ENCODE results near the gene CSMD2. TPM values are rescaled to one million over a fixed set of nuclear protein-coding genes. Genes with fewer than 3 reads are reported as not detected.

Gene CSMD2
- total RNA-seq, 1 experiment from 2014 or later, result 2.8 TPM

- TF ChIP-seq EZH2 (IDR thresholded peaks at IDR 0.05; ENCODE audit: borderline replicate concordance, low read depth, low read length, poor library complexity, severe bottlenecking) (no peak), CTCF (conservative IDR thresholded peaks at IDR 0.05; ENCODE audit: low read depth, low read length) (no peak)
- no peak overlapping the region for H3K4me3 ChIP-seq (ENCODE audit: low read depth, low read length, poor library complexity, severe bottlenecking)
- no peaks in the 10 kb centered on the region for H3K36me3 ChIP-seq (ENCODE audit: insufficient read depth, low read length, poor library complexity, severe bottlenecking)
- H3K27ac ChIP-seq (ENCODE audit: low read depth, low read length, poor library complexity, severe bottlenecking), result no peak overlapping the region
- BruUV-seq (replicated peaks), result no TSS peak
- ChIA-PET POLR2A (ENCODE audit: low non-redundant PET) (no interaction called here), CTCF (no interaction called here)
- no peaks in the 10 kb centered on the region for H3K9me3 ChIP-seq (ENCODE audit: low read depth, low read length, poor library complexity, severe bottlenecking)
- H3K27me3 ChIP-seq (replicated peaks; ENCODE audit: insufficient read depth, low read depth, low read length, poor library complexity), result no peaks in the 10 kb centered on the region
- intact Hi-C loops (cut with micrococcal nuclease; ENCODE audit: unreplicated experiment), result no loop called here
- DNase-seq (ENCODE audit: low spot score), result no peak
- H3K4me1 ChIP-seq (ENCODE audit: insufficient read depth, low read length, poor library complexity, severe bottlenecking), result no peaks in the 10 kb centered on the region
Observed at GRCh38 chr1:33918368-33918767, 246.7 kb downstream of the CSMD2 start.

GRCh38 chr1:33916786-33917185, 248.2 kb downstream of the CSMD2 start:
- H3K4me1 ChIP-seq (ENCODE audit: insufficient read depth, low read length, poor library complexity, severe bottlenecking), result no peaks in the 10 kb centered on the region
- no peak overlapping the region for H3K27ac ChIP-seq (ENCODE audit: low read depth, low read length, poor library complexity, severe bottlenecking)
- DNase-seq (ENCODE audit: low spot score), result no peak
- H3K4me3 ChIP-seq (ENCODE audit: low read depth, low read length, poor library complexity, severe bottlenecking), result no peak overlapping the region
- POLR2A ChIA-PET (ENCODE audit: low non-redundant PET), result no interaction called here
- CTCF ChIA-PET, result no interaction called here
- no peak for TF ChIP-seq EZH2 (IDR thresholded peaks at IDR 0.05; ENCODE audit: borderline replicate concordance, low read depth, low read length, poor library complexity, severe bottlenecking)
- BruUV-seq (replicated peaks), result no TSS peak
- H3K9me3 ChIP-seq (ENCODE audit: low read depth, low read length, poor library complexity, severe bottlenecking), result no peaks in the 10 kb centered on the region
- H3K27me3 ChIP-seq (replicated peaks; ENCODE audit: insufficient read depth, low read depth, low read length, poor library complexity), result no peaks in the 10 kb centered on the region
- no peaks in the 10 kb centered on the region for H3K36me3 ChIP-seq (ENCODE audit: insufficient read depth, low read length, poor library complexity, severe bottlenecking)
- intact Hi-C loops (cut with micrococcal nuclease; ENCODE audit: unreplicated experiment), result no loop called here

- H3K36me3 ChIP-seq (ENCODE audit: insufficient read depth, low read length, poor library complexity, severe bottlenecking), result no peaks in the 10 kb centered on the region
- TF ChIP-seq EZH2 (IDR thresholded peaks at IDR 0.05; ENCODE audit: borderline replicate concordance, low read depth, low read length, poor library complexity, severe bottlenecking) (no peak), CTCF (conservative IDR thresholded peaks at IDR 0.05; ENCODE audit: low read depth, low read length) (no peak)
- no peaks in the 10 kb centered on the region for H3K9me3 ChIP-seq (ENCODE audit: low read depth, low read length, poor library complexity, severe bottlenecking)
- H3K4me1 ChIP-seq (ENCODE audit: insufficient read depth, low read length, poor library complexity, severe bottlenecking), result no peaks in the 10 kb centered on the region
- H3K27me3 ChIP-seq (replicated peaks; ENCODE audit: insufficient read depth, low read depth, low read length, poor library complexity), result no peaks in the 10 kb centered on the region
- POLR2A ChIA-PET (ENCODE audit: low non-redundant PET), result no interaction called here
- no peak for DNase-seq (ENCODE audit: low spot score)
- BruUV-seq (replicated peaks), result no TSS peak
- intact Hi-C loops (cut with micrococcal nuclease; ENCODE audit: unreplicated experiment), result no loop called here
- H3K4me3 ChIP-seq (ENCODE audit: low read depth, low read length, poor library complexity, severe bottlenecking), result no peak overlapping the region
- no peak overlapping the region for H3K27ac ChIP-seq (ENCODE audit: low read depth, low read length, poor library complexity, severe bottlenecking)
- CTCF ChIA-PET, result no interaction called here
Observed at GRCh38 chr1:33914531-33914930, 250.5 kb downstream of the CSMD2 start.

GRCh38 chr1:33908324-33908956, 256.6 kb downstream of the CSMD2 start:
- H3K4me3 ChIP-seq (ENCODE audit: low read depth, low read length, poor library complexity, severe bottlenecking), result no peak overlapping the region
- H3K27me3 ChIP-seq (replicated peaks; ENCODE audit: insufficient read depth, low read depth, low read length, poor library complexity), result no peaks in the 10 kb centered on the region
- H3K27ac ChIP-seq (ENCODE audit: low read depth, low read length, poor library complexity, severe bottlenecking), result no peak overlapping the region
- no peak for DNase-seq (ENCODE audit: low spot score)
- H3K9me3 ChIP-seq (ENCODE audit: low read depth, low read length, poor library complexity, severe bottlenecking), result no peaks in the 10 kb centered on the region
- TF ChIP-seq CTCF (conservative IDR thresholded peaks at IDR 0.05; ENCODE audit: low read depth, low read length), result no peak
- no peak for TF ChIP-seq EZH2 (IDR thresholded peaks at IDR 0.05; ENCODE audit: borderline replicate concordance, low read depth, low read length, poor library complexity, severe bottlenecking)
- no peaks in the 10 kb centered on the region for H3K4me1 ChIP-seq (ENCODE audit: insufficient read depth, low read length, poor library complexity, severe bottlenecking)
- no peaks in the 10 kb centered on the region for H3K36me3 ChIP-seq (ENCODE audit: insufficient read depth, low read length, poor library complexity, severe bottlenecking)
- POLR2A ChIA-PET (ENCODE audit: low non-redundant PET), result no interaction called here
- CTCF ChIA-PET, result no interaction called here
- intact Hi-C loops (cut with micrococcal nuclease; ENCODE audit: unreplicated experiment), result no loop called here
- no TSS peak for BruUV-seq (replicated peaks)
